Right lobe of liver (tissue), 4 donors: ENCODE results near the gene KCNQ4.

ENCODE experiments used
- POLR2A ChIP-seq: fragments of 450-650 bp; IDR thresholded peaks from one replicate; pipeline ENCODE4 v1.6.1; 2017; ENCODE audit warnings: antibody characterized with exemption, mild to moderate bottlenecking
- TF ChIP-seq, protein P1 (sequence below), 4 donors: fragments of 200-600 bp in 3 of 4; fragments of 450-650 bp in 1 of 4; IDR thresholded peaks; one replicate each; pipeline versions ENCODE4 v1.5.1 to v1.8.0; 2016 to 2022; ENCODE audit warnings: antibody characterized with exemption in 4 of 4, mild to moderate bottlenecking in 2 of 4
- donor health status: DM: no; HTN: no; CAD: no.
- donor health status: DM: no; HTN: no; CAD: no.
- donor health status: DM: no; HTN: yes; CAD: no.

DNA sequence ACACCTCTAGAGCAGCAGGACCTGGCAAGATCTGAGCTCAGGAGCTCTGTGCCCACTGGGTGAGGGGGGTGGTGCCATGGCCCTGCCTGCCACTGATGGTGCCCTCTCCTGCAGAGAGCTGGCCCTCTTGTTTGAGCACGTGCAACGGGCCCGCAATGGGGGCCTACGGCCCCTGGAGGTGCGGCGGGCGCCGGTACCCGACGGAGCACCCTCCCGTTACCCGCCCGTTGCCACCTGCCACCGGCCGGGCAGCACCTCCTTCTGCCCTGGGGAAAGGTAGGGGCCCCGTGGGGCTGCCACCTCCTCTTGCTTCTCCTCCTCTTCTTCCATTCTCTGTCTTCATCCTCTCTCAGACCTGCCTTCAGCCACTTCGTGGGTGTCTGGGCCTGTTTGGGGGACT is 40.4 kb downstream of the KCNQ4 start:
- TF ChIP-seq POLR2A: no peak
- TF ChIP-seq, protein P1, sequence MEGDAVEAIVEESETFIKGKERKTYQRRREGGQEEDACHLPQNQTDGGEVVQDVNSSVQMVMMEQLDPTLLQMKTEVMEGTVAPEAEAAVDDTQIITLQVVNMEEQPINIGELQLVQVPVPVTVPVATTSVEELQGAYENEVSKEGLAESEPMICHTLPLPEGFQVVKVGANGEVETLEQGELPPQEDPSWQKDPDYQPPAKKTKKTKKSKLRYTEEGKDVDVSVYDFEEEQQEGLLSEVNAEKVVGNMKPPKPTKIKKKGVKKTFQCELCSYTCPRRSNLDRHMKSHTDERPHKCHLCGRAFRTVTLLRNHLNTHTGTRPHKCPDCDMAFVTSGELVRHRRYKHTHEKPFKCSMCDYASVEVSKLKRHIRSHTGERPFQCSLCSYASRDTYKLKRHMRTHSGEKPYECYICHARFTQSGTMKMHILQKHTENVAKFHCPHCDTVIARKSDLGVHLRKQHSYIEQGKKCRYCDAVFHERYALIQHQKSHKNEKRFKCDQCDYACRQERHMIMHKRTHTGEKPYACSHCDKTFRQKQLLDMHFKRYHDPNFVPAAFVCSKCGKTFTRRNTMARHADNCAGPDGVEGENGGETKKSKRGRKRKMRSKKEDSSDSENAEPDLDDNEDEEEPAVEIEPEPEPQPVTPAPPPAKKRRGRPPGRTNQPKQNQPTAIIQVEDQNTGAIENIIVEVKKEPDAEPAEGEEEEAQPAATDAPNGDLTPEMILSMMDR (IDR thresholded peaks at IDR 0.05): no peak
